ENCODE data around the gene AK3.

DNA sequence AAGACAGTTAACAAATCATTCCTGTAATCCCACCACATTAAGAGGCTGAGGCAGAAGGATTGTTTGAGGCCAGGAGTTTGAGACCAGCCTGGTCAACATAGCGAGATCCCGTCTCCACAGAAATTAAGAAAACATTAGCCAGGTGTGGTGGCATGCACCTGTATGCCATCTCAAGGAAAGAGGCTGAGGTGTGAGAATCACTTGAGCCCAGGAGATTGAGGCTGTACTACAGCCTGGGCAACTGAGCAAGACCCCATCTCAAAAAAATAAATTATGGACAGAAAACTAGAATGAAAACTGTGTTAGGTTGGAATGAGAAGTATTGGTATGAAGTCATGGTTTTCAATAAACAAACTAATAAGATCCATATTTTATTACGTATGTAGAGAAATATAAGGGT lies 23.0 kb upstream of the AK3 start:
- TF ChIP-seq GATA2 (IDR thresholded peaks at IDR 0.05; ENCODE audit: low read depth, low read length) (no peak), GATA3 (IDR thresholded peaks at IDR 0.05; ENCODE audit: low read depth, low read length) (no peak)

Measured in SH-SY5Y (cell line).